ENCODE measurements around the gene OR6Q1.

DNA sequence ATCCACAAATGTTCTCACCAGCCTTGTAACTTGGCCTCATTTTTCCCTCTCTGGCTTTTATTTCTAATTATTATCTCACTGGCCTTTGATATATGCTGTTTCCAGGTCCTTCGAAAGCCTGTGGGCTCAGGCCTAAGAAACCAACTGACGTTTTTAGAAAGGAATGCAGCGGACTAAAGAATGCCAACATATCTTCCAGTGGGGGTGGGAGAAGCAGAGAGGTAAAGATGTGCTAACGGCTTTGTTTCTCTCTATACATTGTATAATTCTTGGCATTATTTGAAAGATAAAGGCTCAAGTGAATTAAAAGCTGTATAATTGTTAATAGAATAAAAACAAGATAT lies 28.2 kb downstream of the OR6Q1 start:
- TF ChIP-seq CTCF (IDR thresholded peaks at IDR 0.05) = no peak
- no peak for TF ChIP-seq POLR2AphosphoS5 (IDR thresholded peaks at IDR 0.05; ENCODE audit: low read depth, low read length)

Data from Panc1 (cell line).